ENCODE results near the gene XPA.

XPA gene

DNA sequence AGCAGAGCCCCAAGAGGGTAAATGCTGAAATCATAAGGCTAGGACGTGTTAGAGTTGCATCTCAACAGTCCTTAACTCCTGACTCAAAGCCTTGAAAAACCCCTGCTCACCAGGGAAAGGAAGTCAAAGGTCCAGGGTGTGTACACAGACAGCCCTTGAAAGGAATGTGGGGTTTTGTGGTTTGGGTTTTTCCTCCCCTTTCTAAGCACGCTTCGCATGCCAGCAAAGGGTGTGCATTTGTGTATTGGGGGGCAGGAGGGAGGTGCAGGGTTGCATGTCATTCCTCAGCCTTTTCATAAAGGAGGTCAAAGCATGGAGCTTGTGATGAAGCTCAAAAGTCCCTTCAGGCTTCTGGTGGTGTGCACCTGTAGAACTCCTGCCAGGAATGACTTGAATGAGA, 17.3 kb upstream of the XPA start:
- peak; percentile 71 for DNase-seq (ENCODE audit: low read depth)
- no peak overlapping the region for H3K4me3 ChIP-seq (ENCODE audit: control insufficient read depth, low read depth, low read length)
- TF ChIP-seq, protein P1, sequence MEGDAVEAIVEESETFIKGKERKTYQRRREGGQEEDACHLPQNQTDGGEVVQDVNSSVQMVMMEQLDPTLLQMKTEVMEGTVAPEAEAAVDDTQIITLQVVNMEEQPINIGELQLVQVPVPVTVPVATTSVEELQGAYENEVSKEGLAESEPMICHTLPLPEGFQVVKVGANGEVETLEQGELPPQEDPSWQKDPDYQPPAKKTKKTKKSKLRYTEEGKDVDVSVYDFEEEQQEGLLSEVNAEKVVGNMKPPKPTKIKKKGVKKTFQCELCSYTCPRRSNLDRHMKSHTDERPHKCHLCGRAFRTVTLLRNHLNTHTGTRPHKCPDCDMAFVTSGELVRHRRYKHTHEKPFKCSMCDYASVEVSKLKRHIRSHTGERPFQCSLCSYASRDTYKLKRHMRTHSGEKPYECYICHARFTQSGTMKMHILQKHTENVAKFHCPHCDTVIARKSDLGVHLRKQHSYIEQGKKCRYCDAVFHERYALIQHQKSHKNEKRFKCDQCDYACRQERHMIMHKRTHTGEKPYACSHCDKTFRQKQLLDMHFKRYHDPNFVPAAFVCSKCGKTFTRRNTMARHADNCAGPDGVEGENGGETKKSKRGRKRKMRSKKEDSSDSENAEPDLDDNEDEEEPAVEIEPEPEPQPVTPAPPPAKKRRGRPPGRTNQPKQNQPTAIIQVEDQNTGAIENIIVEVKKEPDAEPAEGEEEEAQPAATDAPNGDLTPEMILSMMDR (IDR thresholded peaks at IDR 0.05; ENCODE audit: control insufficient read depth, insufficient read depth, low read depth, low read length, missing control alignments): no peak

DNA sequence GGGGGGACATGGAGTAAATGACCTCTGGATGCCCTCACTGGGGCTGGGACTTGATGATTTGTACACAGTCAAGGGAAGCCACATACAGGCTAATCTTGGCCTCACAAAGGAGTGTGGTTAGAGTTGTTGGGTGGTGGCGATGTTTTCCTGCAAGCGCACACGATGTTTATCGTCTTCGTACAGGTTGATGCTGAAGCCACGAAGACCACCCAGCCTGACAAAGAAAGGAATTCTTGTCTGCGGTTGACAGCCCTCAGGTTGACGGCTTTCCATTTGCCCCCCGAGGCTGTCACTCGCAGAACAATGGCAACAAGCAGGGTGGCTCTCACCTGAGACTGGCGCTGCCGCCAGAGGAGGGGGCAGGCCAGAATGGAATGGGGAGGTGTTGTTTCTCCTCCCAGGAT, 14.1 kb upstream of the XPA start:
- no peak for DNase-seq (ENCODE audit: low read depth)
- no peak overlapping the region for H3K4me3 ChIP-seq (ENCODE audit: control insufficient read depth, low read depth, low read length)
- TF ChIP-seq, protein P1 (IDR thresholded peaks at IDR 0.05; ENCODE audit: control insufficient read depth, insufficient read depth, low read depth, low read length, missing control alignments): no peak

DNA sequence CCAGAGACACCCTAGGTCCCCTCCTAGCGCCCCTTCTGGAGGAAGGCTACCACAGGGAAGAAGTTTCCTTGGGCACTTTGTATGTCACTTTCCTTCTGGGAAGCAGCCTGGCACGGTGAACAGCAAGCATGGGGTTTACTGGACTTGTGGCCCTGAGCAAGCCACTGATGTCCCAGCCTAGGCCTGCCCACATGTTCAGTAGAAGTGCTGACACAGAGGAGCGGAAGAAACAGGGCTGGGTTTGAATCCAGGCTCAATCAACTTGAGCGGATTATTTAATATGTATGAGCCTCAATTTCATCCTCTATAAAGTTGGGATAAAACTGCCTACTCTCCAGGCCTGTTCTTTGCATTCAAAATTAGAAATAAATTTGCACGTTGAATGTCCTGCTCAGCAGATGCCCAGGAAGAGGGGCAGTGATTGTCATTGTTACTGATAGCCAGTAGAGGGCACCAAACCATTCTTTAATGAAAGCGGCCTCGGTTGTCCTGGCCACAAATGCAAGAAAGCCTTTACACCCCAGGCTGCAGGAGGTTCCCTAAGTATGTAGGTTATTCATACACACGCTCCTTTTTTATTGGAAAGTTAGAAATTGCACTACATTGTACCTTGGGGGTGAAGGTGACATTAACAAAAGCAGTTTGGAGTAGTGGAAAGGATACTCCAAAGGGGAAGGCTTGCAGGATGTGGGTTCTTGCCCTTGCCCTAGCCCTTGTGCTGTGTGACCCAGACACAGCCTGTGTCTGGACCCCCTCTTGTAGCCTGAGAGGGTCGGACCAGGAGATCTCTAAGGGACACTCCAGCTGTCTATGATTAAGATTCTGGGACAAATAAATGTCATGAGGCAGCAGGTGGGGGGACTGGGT, 13.4 kb upstream of the XPA start:
- no peak for DNase-seq (ENCODE audit: low read depth)
- no peak overlapping the region for H3K4me3 ChIP-seq (ENCODE audit: control insufficient read depth, low read depth, low read length)
- TF ChIP-seq, protein P1 (IDR thresholded peaks at IDR 0.05; ENCODE audit: control insufficient read depth, insufficient read depth, low read depth, low read length, missing control alignments): peak; percentile 80

DNA sequence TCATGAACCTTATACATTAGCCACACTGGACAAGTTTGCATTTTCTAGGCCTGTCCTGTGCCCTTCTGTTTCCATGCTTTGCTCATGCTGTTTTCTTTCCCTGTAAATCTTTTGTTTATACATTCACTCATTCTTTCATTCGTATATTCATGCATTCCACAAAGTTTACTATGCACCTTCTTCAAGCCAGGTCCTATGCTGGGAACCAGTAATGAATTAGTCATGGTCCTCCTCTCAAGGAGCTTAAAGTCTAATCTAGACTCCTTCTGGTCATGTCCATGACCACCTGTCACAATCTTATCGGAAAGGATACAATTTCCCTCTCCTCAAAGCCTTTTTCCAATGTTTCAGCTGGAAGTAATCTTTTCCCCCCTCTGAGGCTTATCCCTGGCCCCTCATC, 9.1 kb upstream of the XPA start:
- DNase-seq (ENCODE audit: low read depth): no peak
- H3K4me3 ChIP-seq (ENCODE audit: control insufficient read depth, low read depth, low read length): no peak overlapping the region
- TF ChIP-seq, protein P1 (IDR thresholded peaks at IDR 0.05; ENCODE audit: control insufficient read depth, insufficient read depth, low read depth, low read length, missing control alignments): no peak

DNA sequence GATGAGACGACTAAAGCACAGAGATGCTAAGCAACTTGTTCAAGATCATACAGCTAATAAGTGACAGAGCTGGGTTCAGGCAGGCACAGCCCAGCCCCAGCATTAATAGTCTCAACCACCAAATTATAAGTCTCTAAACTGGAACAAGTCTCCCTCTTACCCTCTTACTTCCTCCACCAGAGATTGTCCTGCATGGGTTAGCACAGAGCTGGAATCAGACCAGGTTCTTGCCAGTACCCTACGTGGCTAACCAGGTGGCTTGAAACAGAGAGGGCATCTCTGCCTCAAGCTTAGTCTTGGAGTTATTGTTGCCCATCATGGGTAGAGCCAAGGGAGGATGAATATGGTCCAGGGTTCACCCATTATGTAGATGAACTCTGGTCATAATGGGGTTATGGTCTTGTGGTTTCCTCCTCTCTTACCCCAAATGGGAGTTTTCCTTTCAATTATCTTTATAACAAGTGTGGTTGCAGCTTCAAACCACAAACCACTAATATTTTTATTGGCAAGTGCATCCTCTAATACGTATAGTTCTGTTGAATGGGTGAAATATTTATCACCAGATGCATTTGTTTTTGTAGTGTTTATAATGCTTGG, 8.3 kb upstream of the XPA start:
- H3K4me3 ChIP-seq (ENCODE audit: control insufficient read depth, low read depth, low read length): no peak overlapping the region
- TF ChIP-seq, protein P1 (IDR thresholded peaks at IDR 0.05; ENCODE audit: control insufficient read depth, insufficient read depth, low read depth, low read length, missing control alignments): no peak
- no peak for DNase-seq (ENCODE audit: low read depth)

DNA sequence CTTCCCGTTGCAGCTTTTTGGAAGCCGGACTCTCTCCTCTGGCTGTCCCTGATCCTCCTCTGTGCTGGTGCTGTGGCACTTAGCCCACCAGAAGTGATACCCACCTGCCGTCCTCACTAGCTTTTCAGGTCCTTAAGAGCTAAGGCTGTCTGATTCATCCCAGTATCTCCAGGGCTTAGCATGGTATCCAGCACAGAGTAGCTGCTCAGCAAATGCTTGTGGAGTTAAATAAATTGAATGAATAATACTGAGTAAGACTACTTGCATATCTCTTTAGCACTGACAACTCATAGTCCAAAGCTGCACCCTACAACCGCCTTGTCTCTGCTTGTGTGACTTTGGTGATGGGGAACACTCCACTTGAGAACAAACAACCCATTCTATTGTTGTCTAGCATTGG, 7.7 kb upstream of the XPA start:
- DNase-seq (ENCODE audit: low read depth): no peak
- no peak overlapping the region for H3K4me3 ChIP-seq (ENCODE audit: control insufficient read depth, low read depth, low read length)
- TF ChIP-seq, protein P1 (IDR thresholded peaks at IDR 0.05; ENCODE audit: control insufficient read depth, insufficient read depth, low read depth, low read length, missing control alignments): no peak

All from AG09309 (cell line).